ENCODE data around the gene BDH1. TPM values are rescaled to one million over a fixed set of nuclear protein-coding genes. Genes with fewer than 3 reads are reported as not detected.

BDH1 gene
- polyA plus RNA-seq, 1 donor (not counting 4 experiments of a cell fraction or from before 2014, with no cell fraction given) = 30.2 TPM

GRCh38 chr3:197533396-197533795 is 22.4 kb downstream of the BDH1 start:
- Histone ChIP-seq H3K9ac (ENCODE audit: control insufficient read depth, extremely low read depth, insufficient read depth, low read length) (no peak overlapping the region), H3K27ac (ENCODE audit: control insufficient read depth, insufficient read depth, low read length) (peak overlapping the region; percentile 49), H3K9me1 (ENCODE audit: control insufficient read depth, extremely low read depth, insufficient read depth, low read length) (no peaks in the 10 kb centered on the region), H3K27me3 (ENCODE audit: control insufficient read depth, extremely low read depth, insufficient read depth, low read length) (no peaks in the 10 kb centered on the region), H3K4me3 (ENCODE audit: control insufficient read depth in 2 of 3, extremely low read depth in 1 of 3, insufficient read depth in 2 of 3, low read depth in 1 of 3, low read length in 3 of 3) (no peak overlapping the region), H4K20me1 (ENCODE audit: control insufficient read depth, extremely low read depth, insufficient read depth, low read length) (no peaks in the 10 kb centered on the region), H3K36me3 (ENCODE audit: control insufficient read depth in 2 of 2, extremely low read depth in 1 of 2, insufficient read depth in 2 of 2, low read length in 2 of 2) (peaks cover 5 to 18% of the 10 kb centered on the region in 2 experiments), H3K9me3 (ENCODE audit: control insufficient read depth, low read depth, low read length) (no peaks in the 10 kb centered on the region), H2AFZ (ENCODE audit: control insufficient read depth, low read length) (no peak overlapping the region), H3K79me2 (ENCODE audit: control insufficient read depth, insufficient read depth, low read length) (no peaks in the 10 kb centered on the region), H3K4me1 (ENCODE audit: control insufficient read depth, extremely low read depth, insufficient read depth, low read length) (peaks cover 19% of the 10 kb centered on the region), H3K4me2 (ENCODE audit: control insufficient read depth, extremely low read depth, insufficient read depth, low read depth, low read length) (peak overlapping the region; percentile 55)
- TF ChIP-seq EZH2 (IDR thresholded peaks at IDR 0.05; ENCODE audit: low read length) (no peak), CTCF (optimal IDR thresholded peaks at IDR 0.05 in 1 of 3, IDR thresholded peaks at IDR 0.05 in 1 of 3, conservative IDR thresholded peaks at IDR 0.05 in 1 of 3; ENCODE audit: extremely low read depth in 1 of 3, insufficient read depth in 2 of 3, low read length in 3 of 3) (no peak)
- FAIRE-seq (no peak), DNase-seq (ENCODE audit: low read depth, low spot score) (no peak)
- dilution Hi-C loops (cut with MboI; ENCODE audit: extremely low pct_ligation_motif_present, low sequenced_read_pairs) = no loop called here

- H2AFZ ChIP-seq (ENCODE audit: control insufficient read depth, low read length) = no peak overlapping the region
- H3K27me3 ChIP-seq (ENCODE audit: control insufficient read depth, extremely low read depth, insufficient read depth, low read length) = no peaks in the 10 kb centered on the region
- TF ChIP-seq EZH2 (IDR thresholded peaks at IDR 0.05; ENCODE audit: low read length) (no peak), CTCF (optimal IDR thresholded peaks at IDR 0.05 in 1 of 3, IDR thresholded peaks at IDR 0.05 in 1 of 3, conservative IDR thresholded peaks at IDR 0.05 in 1 of 3; ENCODE audit: extremely low read depth in 1 of 3, insufficient read depth in 2 of 3, low read length in 3 of 3) (no peak)
- no peak overlapping the region for H3K4me2 ChIP-seq (ENCODE audit: control insufficient read depth, extremely low read depth, insufficient read depth, low read depth, low read length)
- H3K4me1 ChIP-seq (ENCODE audit: control insufficient read depth, extremely low read depth, insufficient read depth, low read length) = peaks cover 19% of the 10 kb centered on the region
- no peak overlapping the region for H3K9ac ChIP-seq (ENCODE audit: control insufficient read depth, extremely low read depth, insufficient read depth, low read length)
- H3K9me1 ChIP-seq (ENCODE audit: control insufficient read depth, extremely low read depth, insufficient read depth, low read length) = no peaks in the 10 kb centered on the region
- H3K27ac ChIP-seq (ENCODE audit: control insufficient read depth, insufficient read depth, low read length) = no peak overlapping the region
- H3K4me3 ChIP-seq (ENCODE audit: control insufficient read depth in 2 of 3, extremely low read depth in 1 of 3, insufficient read depth in 2 of 3, low read depth in 1 of 3, low read length in 3 of 3) = no peak overlapping the region
- no peaks in the 10 kb centered on the region for H3K79me2 ChIP-seq (ENCODE audit: control insufficient read depth, insufficient read depth, low read length)
- H4K20me1 ChIP-seq (ENCODE audit: control insufficient read depth, extremely low read depth, insufficient read depth, low read length) = no peaks in the 10 kb centered on the region
- FAIRE-seq = no peak
- no peaks in the 10 kb centered on the region for H3K9me3 ChIP-seq (ENCODE audit: control insufficient read depth, low read depth, low read length)
- peaks cover 5 to 19% of the 10 kb centered on the region in 2 experiments for H3K36me3 ChIP-seq (ENCODE audit: control insufficient read depth in 2 of 2, extremely low read depth in 1 of 2, insufficient read depth in 2 of 2, low read length in 2 of 2)
- no peak for DNase-seq (ENCODE audit: low read depth, low spot score)
- dilution Hi-C loops (cut with MboI; ENCODE audit: extremely low pct_ligation_motif_present, low sequenced_read_pairs) = no loop called here
Measured at GRCh38 chr3:197532388-197532787, 23.4 kb downstream of the BDH1 start.
